HEK293 (cell line): ENCODE measurements around the gene AARSD1.

Experiments
- CTCF ChIP-seq: fragments of 450-650 bp; formaldehyde crosslinking; IDR thresholded peaks from 2 replicates; pipeline ENCODE4 v1.5.1; 2016; ENCODE audit warnings: missing biosample characterization, missing genetic modification characterization
- SCRT1 ChIP-seq: fragments of 450-650 bp; formaldehyde crosslinking; IDR thresholded peaks from 2 replicates; pipeline ENCODE4 v1.5.1; 2016; ENCODE audit warnings: missing biosample characterization, missing genetic modification characterization, borderline replicate concordance
- ZBTB11 ChIP-seq: fragments of 450-650 bp; formaldehyde crosslinking; conservative IDR thresholded peaks from 2 replicates; pipeline ENCODE4 v1.5.1; 2016; ENCODE audit warnings: low read depth, missing biosample characterization, missing genetic modification characterization
- ZFHX2 ChIP-seq: fragments of 450-650 bp; formaldehyde crosslinking; conservative IDR thresholded peaks from 2 replicates; pipeline ENCODE4 v1.5.1; 2016; ENCODE audit warnings: missing biosample characterization, missing genetic modification characterization
- ZNF121 ChIP-seq: fragments of 450-650 bp; formaldehyde crosslinking; IDR thresholded peaks from 2 replicates; pipeline ENCODE4 v1.5.1; 2016; ENCODE audit warnings: missing biosample characterization, missing genetic modification characterization
- ZNF133 ChIP-seq: fragments of 450-650 bp; formaldehyde crosslinking; IDR thresholded peaks from 2 replicates; pipeline ENCODE4 v1.5.1; 2016; ENCODE audit warnings: missing biosample characterization, missing genetic modification characterization
- ZNF239 ChIP-seq: fragments of 450-650 bp; formaldehyde crosslinking; IDR thresholded peaks from 2 replicates; pipeline ENCODE4 v1.5.1; 2016; ENCODE audit warnings: missing biosample characterization, missing genetic modification characterization
- ZNF510 ChIP-seq: fragments of 450-650 bp; formaldehyde crosslinking; IDR thresholded peaks from 2 replicates; pipeline ENCODE4 v1.5.1; 2018; ENCODE audit warnings: mild to moderate bottlenecking, missing genetic modification characterization, missing biosample characterization; ENCODE audit not compliant: insufficient replicate concordance
- ZNF544 ChIP-seq: fragments of 450-650 bp; formaldehyde crosslinking; IDR thresholded peaks from 2 replicates; pipeline ENCODE4 v1.5.0; 2017; ENCODE audit warnings: missing biosample characterization, missing genetic modification characterization
- ZNF621 ChIP-seq: fragments of 450-650 bp; formaldehyde crosslinking; IDR thresholded peaks from 2 replicates; pipeline ENCODE4 v1.5.1; 2017; ENCODE audit warnings: missing biosample characterization, missing genetic modification characterization

- TF ChIP-seq ZNF621 (tag by site-specific recombination) = no peak
- no peak for TF ChIP-seq ZNF544 (tag by site-specific recombination)
- no peak for TF ChIP-seq CTCF
- no peak for TF ChIP-seq ZNF133
- TF ChIP-seq ZNF510 (tag by site-specific recombination) = no peak
- no peak for TF ChIP-seq ZFHX2 (tag by site-specific recombination)
- TF ChIP-seq ZNF239 (tag by site-specific recombination) = no peak
- TF ChIP-seq ZBTB11 (tag by site-specific recombination) = no peak
- TF ChIP-seq SCRT1 (tag by site-specific recombination) = no peak
- no peak for TF ChIP-seq ZNF121 (tag by site-specific recombination)
These were observed 57.3 kb downstream of the AARSD1 start for GRCh38 chr17:42906772-42907446.
